GM12891 (cell line): ENCODE measurements around the gene TBCB.

Experiments
- POLR2A ChIP-seq: IDR thresholded peaks from 2 replicates; pipeline ENCODE4 v1.6.1; 2011; ENCODE audit warnings: low read depth, low read length, control low read depth
- POLR2AphosphoS5 ChIP-seq: IDR thresholded peaks from 2 replicates; pipeline ENCODE4 v1.6.1; 2011; ENCODE audit warnings: low read depth, low read length, control low read depth
- TAF1 ChIP-seq: IDR thresholded peaks from 2 replicates; pipeline ENCODE4 v1.6.1; 2011; ENCODE audit warnings: low read depth, low read length, control low read depth

GRCh38 chr19:36152352-36153091 lies 37.3 kb downstream of the TBCB start, which contains the start of gene COX7A1:
- TF ChIP-seq TAF1 (no peak), POLR2A (no peak), POLR2AphosphoS5 (no peak)
